Upper lobe of right lung (tissue), 1 donor: Measurements from ENCODE around the gene SLC1A2. TPM values are rescaled to one million over a fixed set of nuclear protein-coding genes. Genes with fewer than 3 reads are reported as not detected.

Experiments
- ATAC-seq: fragments of 200-7000 bp; cut with Tn5 transposase; one replicate; pipeline ENCODE4 v1.9.1; 2020; ENCODE audit warnings: mild to moderate bottlenecking, moderate library complexity
- DNase-seq: peaks from one replicate; pipeline ENCODE4 v3.0.0-alpha.2; 2020
- H3K27ac ChIP-seq: fragments of 200-600 bp; one replicate; pipeline ENCODE4 v1.8.0; 2022
- H3K27me3 ChIP-seq: fragments of 200-600 bp; one replicate; pipeline ENCODE4 v1.8.0; 2022; ENCODE audit warnings: mild to moderate bottlenecking
- H3K36me3 ChIP-seq: fragments of 200-600 bp; one replicate; pipeline ENCODE4 v1.8.0; 2022
- H3K4me1 ChIP-seq: fragments of 200-600 bp; one replicate; pipeline ENCODE4 v1.8.0; 2022
- H3K4me3 ChIP-seq: fragments of 200-600 bp; one replicate; pipeline ENCODE4 v1.8.0; 2022; ENCODE audit warnings: mild to moderate bottlenecking
- H3K9me3 ChIP-seq: fragments of 200-600 bp; one replicate; pipeline ENCODE4 v1.8.0; 2022
- intact Hi-C: fragments of 100-400 bp; cut with DNase I; formaldehyde crosslinking; loops from one replicate; pipeline ENCODE4 v1.11.0; 2022
- total RNA-seq: library from RNA; stranded (reverse); fragmentation: NEBNext Ultra II Directional; extraction: Animal tissue kit (Norgen Biotek cat#: 25700); gene quantifications from one replicate; pipeline ENCODE4 v1.2.1, GENCODE V29; 2021
- TF ChIP-seq, protein P1 (sequence below): fragments of 200-600 bp; IDR thresholded peaks from one replicate; pipeline ENCODE4 v1.8.0; 2022; ENCODE audit warnings: antibody characterized with exemption
- donor health status: DM: no; HTN: yes; CAD: no; lungs with severe emphysema.

Gene SLC1A2
- total RNA-seq, 1 donor from 2014 or later, result 2.5 TPM

DNA sequence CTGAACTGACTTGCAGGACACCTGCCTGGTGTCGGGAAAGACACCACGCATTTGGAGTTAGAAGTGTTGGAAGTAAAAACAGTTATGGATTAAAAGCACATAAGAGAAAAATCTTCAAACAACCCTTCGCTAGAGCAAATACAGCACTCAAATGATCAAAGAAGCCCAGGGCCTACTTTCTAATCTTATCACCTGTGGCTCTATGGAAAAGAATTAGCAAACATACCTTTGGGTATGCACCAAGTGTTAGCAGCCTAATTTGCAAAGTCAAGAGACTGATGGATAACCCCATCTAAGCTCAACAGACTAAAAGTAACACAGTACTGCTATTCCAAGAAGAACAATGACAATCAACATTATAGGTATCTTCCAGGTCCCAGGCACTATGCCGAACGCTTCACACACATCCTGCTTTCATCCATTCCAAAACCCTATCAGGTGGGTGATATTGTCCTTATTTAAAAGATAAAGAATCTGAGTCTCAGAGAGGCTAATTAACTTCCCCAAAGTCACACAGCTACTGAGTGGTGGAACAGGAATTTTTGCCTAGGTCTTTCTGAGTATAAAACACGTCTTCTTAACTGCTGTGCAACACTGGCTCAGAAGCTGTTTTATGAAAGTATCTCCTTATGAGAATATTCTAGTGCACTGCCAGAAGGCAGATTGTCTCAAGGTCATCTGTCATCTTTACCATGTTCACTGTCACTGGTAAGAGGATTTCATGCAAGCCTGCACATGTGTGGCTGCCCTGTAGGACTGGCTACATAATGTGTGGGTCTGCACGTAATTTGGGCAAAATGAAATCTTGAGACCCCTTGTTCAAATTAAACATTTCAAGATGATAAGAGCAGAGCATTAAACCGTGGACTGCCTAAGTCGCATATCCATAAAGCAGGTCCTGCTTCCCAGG lies 16.4 kb downstream of the SLC1A2 start:
- ATAC-seq, result no peak
- no peak for DNase-seq
- no peaks in the 10 kb centered on the region for H3K9me3 ChIP-seq
- TF ChIP-seq, protein P1, sequence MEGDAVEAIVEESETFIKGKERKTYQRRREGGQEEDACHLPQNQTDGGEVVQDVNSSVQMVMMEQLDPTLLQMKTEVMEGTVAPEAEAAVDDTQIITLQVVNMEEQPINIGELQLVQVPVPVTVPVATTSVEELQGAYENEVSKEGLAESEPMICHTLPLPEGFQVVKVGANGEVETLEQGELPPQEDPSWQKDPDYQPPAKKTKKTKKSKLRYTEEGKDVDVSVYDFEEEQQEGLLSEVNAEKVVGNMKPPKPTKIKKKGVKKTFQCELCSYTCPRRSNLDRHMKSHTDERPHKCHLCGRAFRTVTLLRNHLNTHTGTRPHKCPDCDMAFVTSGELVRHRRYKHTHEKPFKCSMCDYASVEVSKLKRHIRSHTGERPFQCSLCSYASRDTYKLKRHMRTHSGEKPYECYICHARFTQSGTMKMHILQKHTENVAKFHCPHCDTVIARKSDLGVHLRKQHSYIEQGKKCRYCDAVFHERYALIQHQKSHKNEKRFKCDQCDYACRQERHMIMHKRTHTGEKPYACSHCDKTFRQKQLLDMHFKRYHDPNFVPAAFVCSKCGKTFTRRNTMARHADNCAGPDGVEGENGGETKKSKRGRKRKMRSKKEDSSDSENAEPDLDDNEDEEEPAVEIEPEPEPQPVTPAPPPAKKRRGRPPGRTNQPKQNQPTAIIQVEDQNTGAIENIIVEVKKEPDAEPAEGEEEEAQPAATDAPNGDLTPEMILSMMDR, result no peak
- H3K4me1 ChIP-seq, result no peaks in the 10 kb centered on the region
- H3K4me3 ChIP-seq, result no peak overlapping the region
- no peaks in the 10 kb centered on the region for H3K36me3 ChIP-seq
- peaks cover 10% of the 10 kb centered on the region for H3K27me3 ChIP-seq
- intact Hi-C loops, result no loop called here
- H3K27ac ChIP-seq, result no peak overlapping the region

DNA sequence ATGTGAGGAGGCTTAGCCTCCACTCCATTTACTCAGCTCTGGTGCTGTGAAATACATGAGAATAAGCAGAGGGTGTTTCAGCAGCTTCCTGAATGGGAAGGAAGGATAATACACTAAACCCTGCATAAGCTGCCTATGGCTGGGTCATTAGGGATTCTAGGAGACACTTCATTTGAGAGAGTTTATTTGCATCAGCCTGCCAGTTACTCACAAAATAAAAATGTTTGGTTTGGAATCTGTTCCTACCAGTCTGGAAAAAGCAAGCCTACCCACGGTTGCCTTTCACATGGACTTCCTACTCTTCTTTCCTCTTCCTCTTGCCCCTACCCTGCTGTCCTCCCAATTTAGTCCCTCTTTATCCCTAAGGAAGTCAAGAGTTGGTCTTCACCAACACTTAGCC lies 20.5 kb downstream of the SLC1A2 start:
- intact Hi-C loops, result no loop called here
- ATAC-seq (no peak), DNase-seq (no peak)
- H3K27ac ChIP-seq, result no peak overlapping the region
- TF ChIP-seq, protein P1, result no peak
- H3K4me1 ChIP-seq, result no peaks in the 10 kb centered on the region
- no peak overlapping the region for H3K4me3 ChIP-seq
- no peaks in the 10 kb centered on the region for H3K36me3 ChIP-seq
- no peaks in the 10 kb centered on the region for H3K9me3 ChIP-seq
- H3K27me3 ChIP-seq, result no peaks in the 10 kb centered on the region

DNA sequence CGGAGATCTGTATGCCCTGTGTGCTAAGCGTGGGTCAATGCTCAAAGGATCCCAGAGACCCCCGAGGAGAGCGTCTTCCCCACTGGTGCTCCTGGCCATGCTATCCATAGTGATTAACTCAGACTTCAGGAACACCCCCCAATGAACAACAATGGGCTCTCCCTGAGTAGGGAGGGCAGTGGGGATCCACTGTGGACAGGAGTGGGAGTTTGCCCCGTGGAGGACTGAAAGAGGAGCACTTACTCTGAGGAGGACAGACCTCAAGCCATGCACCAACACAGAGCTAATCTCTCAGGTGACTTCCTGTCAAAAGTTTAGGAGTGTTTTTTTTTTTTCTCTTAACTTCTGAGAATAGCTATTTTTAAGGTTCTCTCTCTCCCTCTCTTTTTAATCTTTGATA lies 24.4 kb downstream of the SLC1A2 start:
- Histone ChIP-seq H3K27me3 (no peaks in the 10 kb centered on the region), H3K27ac (no peak overlapping the region), H3K36me3 (no peaks in the 10 kb centered on the region), H3K4me1 (peaks cover 17% of the 10 kb centered on the region), H3K9me3 (no peaks in the 10 kb centered on the region), H3K4me3 (no peak overlapping the region)
- intact Hi-C loops, result loop anchor here (5.0 kb wide), 1 partner anchor 468 kb away; no protein-coding TSS in a partner anchor
- no peak for DNase-seq
- TF ChIP-seq, protein P1, result no peak
- no peak for ATAC-seq

DNA sequence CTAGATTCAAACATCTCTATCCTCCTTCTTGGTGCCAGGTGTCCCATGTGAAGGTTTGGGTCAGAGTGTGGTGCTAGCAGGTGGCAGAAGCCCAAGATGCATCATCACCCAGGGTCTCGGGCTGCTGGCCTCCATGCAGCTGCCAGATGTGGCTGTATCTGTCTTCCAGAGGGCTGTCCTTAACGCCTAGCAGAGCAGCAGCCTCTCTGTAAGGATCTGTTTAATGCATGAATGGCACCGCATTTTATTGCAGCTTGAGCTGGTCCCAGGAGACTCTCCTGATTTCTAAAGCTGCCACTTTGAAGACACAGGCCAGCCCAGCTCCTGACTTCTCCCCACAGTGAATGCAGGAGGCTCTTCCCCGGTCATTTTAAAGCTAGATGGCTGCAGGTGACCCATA lies 26.3 kb downstream of the SLC1A2 start:
- Histone ChIP-seq H3K27ac (no peak overlapping the region), H3K4me1 (peaks cover 17% of the 10 kb centered on the region), H3K27me3 (no peaks in the 10 kb centered on the region), H3K4me3 (no peak overlapping the region), H3K9me3 (no peaks in the 10 kb centered on the region), H3K36me3 (no peaks in the 10 kb centered on the region)
- TF ChIP-seq, protein P1, result no peak
- no peak for DNase-seq
- no peak for ATAC-seq
- intact Hi-C loops, result loop anchor here (5.0 kb wide), 1 partner anchor 466 kb away; no protein-coding TSS in a partner anchor

DNA sequence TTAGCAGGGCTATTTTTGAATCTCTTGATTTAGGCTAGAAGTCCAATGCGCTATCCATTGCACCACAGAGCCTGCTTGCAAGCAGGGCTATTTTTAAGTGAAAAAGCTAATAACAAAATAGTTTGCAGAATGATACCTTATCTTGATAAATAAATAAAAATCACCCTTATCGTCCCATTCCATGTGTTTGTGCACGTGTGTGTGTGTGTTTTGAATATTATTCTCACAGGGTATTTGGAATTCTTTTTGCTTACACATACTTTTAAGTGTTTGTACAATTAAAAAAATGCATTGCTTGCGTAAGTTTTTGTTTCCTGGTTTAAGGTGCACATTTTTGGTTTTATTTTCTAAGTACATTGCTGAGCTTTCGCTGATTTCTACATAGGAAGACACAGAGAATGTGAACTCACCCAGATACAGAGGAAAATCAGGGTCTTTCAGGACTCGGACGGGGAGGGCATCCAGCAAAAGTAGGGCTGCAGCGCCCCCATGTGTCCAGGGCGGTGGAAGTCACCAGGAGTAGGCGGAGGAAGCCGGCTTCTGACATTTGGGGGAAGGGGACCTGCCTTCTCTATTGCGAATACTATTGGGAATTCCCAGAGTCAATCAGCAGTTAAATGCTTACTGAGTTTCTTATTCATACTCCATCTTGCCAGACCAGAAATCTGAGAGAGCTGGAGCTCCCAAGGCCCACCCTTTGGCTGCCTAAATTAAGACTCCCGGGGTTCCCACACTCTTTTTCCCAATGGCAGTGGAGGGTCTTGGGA lies 27.3 kb downstream of the SLC1A2 start:
- Histone ChIP-seq H3K27me3 (no peaks in the 10 kb centered on the region), H3K4me1 (peaks cover 17% of the 10 kb centered on the region), H3K36me3 (no peaks in the 10 kb centered on the region), H3K27ac (no peak overlapping the region), H3K4me3 (peak overlapping the region; percentile 27), H3K9me3 (no peaks in the 10 kb centered on the region)
- ATAC-seq (peak; percentile 92), DNase-seq (peak; percentile 92)
- TF ChIP-seq, protein P1, result peak; percentile 84
- intact Hi-C loops, result loop anchor here (5.0 kb wide), 1 partner anchor 465 kb away; no protein-coding TSS in a partner anchor
